ENCODE results near the gene PRKG1.

PRKG1 gene

DNA sequence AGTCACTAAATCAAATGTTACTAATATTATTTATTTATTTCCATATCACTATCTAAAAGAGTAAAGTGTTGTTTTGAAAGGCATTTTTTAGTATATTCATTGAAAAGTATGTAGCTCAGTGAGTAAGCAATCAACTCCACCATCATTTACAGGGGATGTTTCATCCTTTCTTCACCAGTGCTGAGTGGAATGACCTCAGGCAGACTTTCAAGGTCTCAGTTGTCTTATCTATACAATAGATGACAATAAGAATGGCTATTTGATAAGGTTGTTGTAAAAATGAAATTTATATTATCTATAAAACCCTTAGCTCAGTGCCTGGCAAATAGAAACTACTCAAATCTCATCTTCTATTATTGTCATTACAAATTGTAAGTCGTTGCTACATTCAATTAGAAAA lies 829.4 kb downstream of the PRKG1 start:
- no peak for DNase-seq (ENCODE audit: low read depth in 2 of 3, low spot score in 1 of 3)

DNA sequence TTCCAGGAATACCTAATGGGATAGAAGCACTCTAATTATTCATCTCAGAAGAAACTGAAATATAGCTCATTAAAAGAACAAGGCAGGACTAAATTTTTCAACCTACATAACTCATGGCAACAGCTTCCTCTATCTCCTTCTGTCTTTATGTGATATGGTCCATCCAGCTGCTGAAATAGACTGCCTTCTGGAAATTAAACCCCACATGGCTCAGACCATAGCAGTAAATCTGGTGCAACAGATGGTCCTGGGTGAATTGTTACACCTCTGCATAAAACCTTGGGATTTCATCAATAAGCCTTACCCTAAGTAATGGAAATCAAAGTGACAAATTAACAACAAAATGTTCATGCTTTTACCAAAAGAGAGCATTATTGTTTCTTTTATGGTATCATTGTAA lies 830.7 kb downstream of the PRKG1 start:
- DNase-seq (ENCODE audit: low read depth in 2 of 3, low spot score in 1 of 3) = no peak

DNA sequence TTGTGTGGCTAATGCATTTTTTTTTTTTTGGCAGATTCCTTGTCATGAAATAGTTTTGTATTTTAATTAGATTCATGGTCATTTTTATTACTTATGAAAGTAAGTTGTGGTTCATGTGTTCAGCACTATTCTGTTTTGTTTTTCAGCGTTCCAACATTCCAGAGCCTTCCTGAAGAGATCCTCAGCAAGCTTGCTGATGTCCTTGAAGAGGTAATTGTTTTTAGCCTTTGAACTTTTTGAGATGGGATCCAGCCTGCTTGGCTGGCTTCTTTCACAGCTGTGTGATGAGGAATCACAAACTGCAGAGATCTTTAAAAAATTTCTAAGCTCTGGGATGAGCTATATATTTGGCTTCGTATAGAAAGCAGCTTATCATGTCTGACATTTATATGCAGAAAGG lies 833.1 kb downstream of the PRKG1 start:
- DNase-seq (ENCODE audit: low read depth in 2 of 3, low spot score in 1 of 3) = no peak

DNA sequence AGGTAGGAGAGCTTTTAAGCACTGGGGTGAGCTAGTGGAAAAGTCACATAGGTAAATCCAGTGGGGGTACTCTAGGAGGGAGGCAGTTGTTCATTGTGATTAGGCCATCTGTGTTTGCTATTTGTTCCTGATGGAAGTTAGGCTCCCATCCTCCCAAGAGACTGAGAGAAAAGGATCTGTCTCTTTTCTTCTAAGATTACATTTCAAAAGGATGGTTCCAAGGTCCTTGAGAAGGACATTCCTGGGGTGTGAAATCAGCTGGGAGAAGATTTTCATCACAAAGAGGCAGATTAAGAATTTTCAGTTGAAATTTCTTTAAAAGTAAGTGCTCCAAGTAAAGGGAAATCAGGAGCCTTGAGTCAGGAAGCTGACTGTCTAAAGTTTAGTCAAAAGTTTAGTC lies 835.9 kb downstream of the PRKG1 start:
- DNase-seq (ENCODE audit: low read depth in 2 of 3, low spot score in 1 of 3) = no peak

- no peak for DNase-seq (ENCODE audit: low read depth in 2 of 3, low spot score in 1 of 3)
These were observed 836.3 kb downstream of the PRKG1 start for GRCh38 chr10:51910596-51910995.

DNA sequence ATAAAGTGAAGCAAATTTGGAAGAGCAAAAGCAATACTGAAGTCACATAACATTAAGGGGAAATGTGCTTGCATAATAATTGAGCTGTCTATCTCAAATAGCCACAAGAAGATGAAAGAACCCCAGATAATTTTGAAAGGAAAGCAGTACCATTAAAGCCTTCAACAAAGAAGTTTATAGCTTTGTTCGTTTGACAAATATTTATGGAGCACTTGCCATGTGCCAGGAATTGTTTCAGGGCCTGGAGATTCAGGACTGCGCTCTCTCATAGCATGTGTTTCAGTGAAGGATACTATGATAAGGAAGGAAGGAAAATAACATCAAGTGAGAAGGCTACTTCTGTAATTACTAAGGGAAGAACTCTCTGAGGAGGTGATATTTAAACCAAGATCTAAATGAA lies 837.4 kb downstream of the PRKG1 start:
- no peak for DNase-seq (ENCODE audit: low read depth in 2 of 3, low spot score in 1 of 3)

GRCh38 chr10:51915031-51915542 lies 840.8 kb downstream of the PRKG1 start:
- no peak for DNase-seq (ENCODE audit: low read depth in 2 of 3, low spot score in 1 of 3)

DNA sequence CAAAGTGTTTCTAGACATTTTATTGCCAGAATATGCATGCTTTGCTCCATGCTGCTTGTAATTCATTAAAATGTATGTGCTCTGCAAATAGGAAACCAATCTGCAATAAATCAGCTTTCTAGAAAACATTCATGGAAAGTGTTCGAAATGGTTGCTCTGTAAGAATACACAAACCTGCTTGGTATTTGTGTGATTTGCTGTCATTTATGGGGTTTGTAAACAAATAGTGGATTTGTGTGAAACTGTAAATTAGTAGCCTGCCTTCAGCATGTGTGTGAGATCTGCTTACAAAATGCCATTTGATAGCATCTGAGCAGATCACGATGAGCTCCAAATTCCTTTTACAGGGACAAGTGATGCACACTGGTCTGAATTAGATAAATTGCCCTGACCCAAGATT lies 844.2 kb downstream of the PRKG1 start:
- DNase-seq (ENCODE audit: low read depth in 2 of 3, low spot score in 1 of 3) = no peak

DNA sequence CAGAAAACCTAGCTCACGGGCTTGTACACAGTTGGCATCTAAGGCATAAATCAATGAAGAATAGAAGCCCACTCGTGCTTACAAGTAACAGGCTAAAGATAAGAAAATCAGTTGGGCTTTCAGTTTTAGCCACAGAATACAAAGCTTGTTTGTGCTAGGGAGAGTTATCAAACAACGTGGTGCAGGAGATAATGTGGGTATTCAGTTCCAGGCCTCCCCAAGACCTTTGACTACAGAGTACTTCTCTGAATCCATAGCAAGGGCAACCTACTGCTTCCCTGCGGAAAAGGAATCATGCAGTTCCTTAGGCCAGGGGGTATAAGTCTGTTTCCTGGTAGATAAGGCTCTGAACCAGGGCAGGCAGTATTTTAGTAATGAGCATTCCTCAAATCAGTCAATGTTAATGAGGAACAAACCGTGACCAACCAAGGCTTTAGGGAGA lies 844.6 kb downstream of the PRKG1 start:
- DNase-seq (ENCODE audit: low read depth in 2 of 3, low spot score in 1 of 3) = no peak

DNA sequence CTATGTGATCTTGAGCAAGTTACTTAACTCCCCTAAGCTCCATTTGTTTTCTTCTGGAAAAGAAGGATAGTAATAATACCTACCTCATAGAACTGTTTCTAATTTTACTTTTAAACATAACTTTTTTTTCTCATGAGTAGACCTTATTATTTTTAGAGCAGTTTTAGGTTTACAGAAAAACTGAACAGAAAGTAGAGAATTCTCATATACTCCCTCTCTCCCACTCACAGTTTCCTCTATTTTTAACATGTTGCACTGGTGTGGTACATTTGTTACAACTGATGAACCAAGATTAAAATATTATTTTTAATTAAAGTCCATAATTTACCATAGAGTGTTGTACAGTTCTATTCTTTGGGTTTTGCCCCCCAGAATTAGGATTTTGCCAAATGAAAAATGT lies 846.4 kb downstream of the PRKG1 start:
- DNase-seq (ENCODE audit: low read depth in 2 of 3, low spot score in 1 of 3) = no peak

GRCh38 chr10:51924359-51924758 lies 850.1 kb downstream of the PRKG1 start:
- no peak for DNase-seq (ENCODE audit: low read depth in 2 of 3, low spot score in 1 of 3)

GRCh38 chr10:51926337-51926736 lies 852.0 kb downstream of the PRKG1 start:
- no peak for DNase-seq (ENCODE audit: low read depth in 2 of 3, low spot score in 1 of 3)

DNA sequence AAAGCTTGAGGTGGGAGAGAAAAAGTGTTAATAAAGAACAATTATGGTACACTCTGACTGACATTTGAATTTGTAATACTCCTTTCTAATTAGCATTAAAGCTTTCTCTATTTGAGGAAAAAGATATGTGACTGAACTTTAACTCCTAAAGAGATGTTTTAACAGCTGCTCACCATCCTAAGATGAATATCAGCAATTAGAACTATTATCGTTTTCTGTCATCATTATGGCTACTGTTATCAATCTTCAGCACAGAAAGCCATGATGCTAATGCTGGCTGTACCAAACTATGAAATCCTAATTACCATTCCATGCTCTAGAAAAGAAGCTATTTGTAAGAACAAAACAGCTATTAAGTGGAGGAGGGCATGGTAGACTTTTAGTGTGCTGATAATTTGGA lies 853.9 kb downstream of the PRKG1 start:
- DNase-seq (ENCODE audit: low read depth in 2 of 3, low spot score in 1 of 3) = no peak

DNA sequence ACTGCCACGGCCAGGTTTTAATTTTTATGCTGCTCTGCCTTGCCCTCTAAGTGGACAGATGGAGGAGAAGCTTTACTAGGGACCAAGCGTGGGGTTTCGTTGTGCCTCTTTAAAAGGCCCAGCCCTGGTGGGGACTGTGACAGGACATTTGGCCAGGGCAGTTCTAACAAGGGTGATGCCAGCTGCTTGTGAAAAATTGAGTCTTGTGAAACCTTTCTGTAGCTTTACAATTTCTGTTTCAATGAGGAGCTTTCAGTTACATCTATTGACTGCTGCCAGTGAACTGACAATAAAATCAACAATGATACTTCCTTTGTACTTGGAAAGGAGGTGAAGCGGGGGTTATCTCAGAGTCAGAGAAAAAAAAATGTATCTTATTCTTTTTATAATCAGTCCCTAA lies 858.2 kb downstream of the PRKG1 start:
- no peak for DNase-seq (ENCODE audit: low read depth in 2 of 3, low spot score in 1 of 3)

- DNase-seq (ENCODE audit: low read depth in 2 of 3, low spot score in 1 of 3) = no peak
These were observed 860.1 kb downstream of the PRKG1 start for GRCh38 chr10:51934373-51934772.

DNA sequence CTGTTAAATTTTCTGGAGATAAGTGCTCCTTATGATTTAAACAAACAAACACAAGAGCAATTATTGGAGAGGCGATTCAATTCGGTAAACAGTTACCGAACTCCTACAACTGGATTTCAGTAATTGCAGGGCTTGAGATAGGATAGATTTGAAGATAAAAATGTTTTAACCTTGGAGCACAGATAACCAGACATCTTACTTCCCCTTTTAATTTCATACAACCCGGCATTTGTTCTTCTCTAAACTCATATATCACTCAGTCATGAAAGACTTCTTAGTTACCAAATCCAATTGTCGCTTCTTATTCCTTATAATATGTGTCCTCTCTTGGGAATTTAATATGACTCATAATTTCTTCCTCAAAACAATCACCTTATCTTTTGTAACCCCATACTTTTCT lies 861.1 kb downstream of the PRKG1 start:
- DNase-seq (ENCODE audit: low read depth in 2 of 3, low spot score in 1 of 3) = no peak

GRCh38 chr10:51937308-51938140 lies 863.2 kb downstream of the PRKG1 start:
- no peak for DNase-seq (ENCODE audit: low read depth in 2 of 3, low spot score in 1 of 3)

DNA sequence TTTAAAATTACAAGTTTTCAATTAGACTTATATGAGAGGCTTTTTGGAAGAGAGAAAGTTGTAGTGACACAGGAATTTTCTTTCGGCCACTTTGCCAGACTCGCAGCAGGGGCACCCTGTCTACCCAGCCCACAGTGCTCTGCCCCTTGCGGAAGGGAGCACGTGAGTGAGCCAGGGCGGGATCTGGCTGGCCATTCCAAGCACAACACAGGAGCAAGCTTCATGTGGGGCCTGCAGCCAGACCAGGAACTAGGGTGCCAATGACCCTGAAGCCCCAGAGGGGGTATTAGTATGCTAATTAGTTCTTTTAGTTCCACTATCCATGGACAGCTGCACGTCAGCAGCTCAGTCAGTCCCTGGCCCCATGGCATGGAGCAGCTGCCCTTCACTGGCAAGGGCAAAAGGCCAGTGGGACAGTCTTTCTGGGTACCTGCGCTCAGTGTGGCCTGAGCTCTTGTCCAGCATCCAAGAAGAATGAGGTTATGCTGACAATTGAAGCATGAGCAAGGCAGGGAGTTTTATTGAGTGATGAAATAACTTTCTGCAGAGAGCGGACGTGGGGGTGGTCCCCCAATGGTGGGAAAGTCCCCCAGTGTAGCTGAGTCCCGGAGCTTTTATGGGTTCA lies 876.2 kb downstream of the PRKG1 start:
- DNase-seq (ENCODE audit: low read depth in 2 of 3, low spot score in 1 of 3) = no peak

- DNase-seq (ENCODE audit: low read depth in 2 of 3, low spot score in 1 of 3) = no peak
These were observed 876.8 kb downstream of the PRKG1 start for GRCh38 chr10:51950996-51951555.

DNA sequence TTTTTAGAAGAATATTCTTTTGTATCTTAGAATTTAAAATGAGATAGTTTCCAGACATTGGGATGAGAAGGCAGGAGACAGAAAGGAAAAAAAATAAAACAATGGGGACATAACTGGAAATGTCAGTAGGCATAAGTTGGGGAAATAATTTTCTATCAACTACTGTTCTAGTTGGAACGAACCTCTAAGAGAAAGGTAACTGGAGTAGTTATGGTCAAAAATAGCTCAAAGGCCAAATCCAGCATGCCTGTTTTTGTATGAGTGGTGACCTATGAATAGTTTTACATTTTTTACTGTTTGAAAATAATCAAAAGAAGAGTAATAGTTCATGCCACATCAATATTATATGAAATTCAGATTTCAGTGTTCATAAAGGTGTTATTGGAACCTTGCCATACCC lies 877.3 kb downstream of the PRKG1 start:
- DNase-seq (ENCODE audit: low read depth in 2 of 3, low spot score in 1 of 3) = no peak

GRCh38 chr10:51952056-51952455 lies 877.8 kb downstream of the PRKG1 start:
- DNase-seq (ENCODE audit: low read depth in 2 of 3, low spot score in 1 of 3) = no peak

GRCh38 chr10:51955696-51956095 lies 881.4 kb downstream of the PRKG1 start:
- DNase-seq (ENCODE audit: low read depth in 2 of 3, low spot score in 1 of 3) = no peak

All from stimulated activated CD4-positive, alpha-beta T cell treated with anti-CD3 and anti-CD28 coated beads, Interleukin-12 subunit alpha, Interleukin-12 subunit beta, amount 100 ng/mL, for 48 hours (primary cell).